ENCODE measurements around the gene USH1G. TPM values are rescaled to one million over a fixed set of nuclear protein-coding genes. Genes with fewer than 3 reads are reported as not detected.

USH1G gene
- total and polyA plus RNA-seq, 2 of the 13 experiments (the other 11 are each of a cell fraction or from before 2014, with no cell fraction given), result 0.04 TPM; not detected in 1

- TF ChIP-seq, protein P1, sequence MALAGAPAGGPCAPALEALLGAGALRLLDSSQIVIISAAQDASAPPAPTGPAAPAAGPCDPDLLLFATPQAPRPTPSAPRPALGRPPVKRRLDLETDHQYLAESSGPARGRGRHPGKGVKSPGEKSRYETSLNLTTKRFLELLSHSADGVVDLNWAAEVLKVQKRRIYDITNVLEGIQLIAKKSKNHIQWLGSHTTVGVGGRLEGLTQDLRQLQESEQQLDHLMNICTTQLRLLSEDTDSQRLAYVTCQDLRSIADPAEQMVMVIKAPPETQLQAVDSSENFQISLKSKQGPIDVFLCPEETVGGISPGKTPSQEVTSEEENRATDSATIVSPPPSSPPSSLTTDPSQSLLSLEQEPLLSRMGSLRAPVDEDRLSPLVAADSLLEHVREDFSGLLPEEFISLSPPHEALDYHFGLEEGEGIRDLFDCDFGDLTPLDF (CRISPR knock-in tag; IDR thresholded peaks at IDR 0.05), result no peak
- TF ChIP-seq HIC2 (CRISPR knock-in tag; IDR thresholded peaks at IDR 0.05; ENCODE audit: low read depth) (peak; percentile 59; the same call in 1 of the 2 replicates), ZMYM4 (CRISPR knock-in tag; IDR thresholded peaks at IDR 0.05) (peak; percentile 50; the same call in 1 of the 2 replicates), ETV5 (CRISPR knock-in tag; IDR thresholded peaks at IDR 0.05; ENCODE audit: borderline replicate concordance) (peak; percentile 34; the same call in 1 of the 2 replicates), RXRA (CRISPR knock-in tag; IDR thresholded peaks at IDR 0.05) (no peak), YEATS4 (CRISPR knock-in tag; IDR thresholded peaks at IDR 0.05; ENCODE audit: borderline replicate concordance) (peak; percentile 32; the same call in 1 of the 2 replicates), ZNF18 (CRISPR knock-in tag; IDR thresholded peaks at IDR 0.05; ENCODE audit: insufficient replicate concordance) (peak; percentile 66), NFYC (CRISPR knock-in tag; IDR thresholded peaks at IDR 0.05) (no peak), HNF4A (CRISPR knock-in tag; IDR thresholded peaks at IDR 0.05) (peak; percentile 64), BHLHE40 (IDR thresholded peaks at IDR 0.05; ENCODE audit: low read length) (peak; percentile 54), NFE2 (CRISPR knock-in tag; IDR thresholded peaks at IDR 0.05) (no peak)
- TF ChIP-seq, protein P2, sequence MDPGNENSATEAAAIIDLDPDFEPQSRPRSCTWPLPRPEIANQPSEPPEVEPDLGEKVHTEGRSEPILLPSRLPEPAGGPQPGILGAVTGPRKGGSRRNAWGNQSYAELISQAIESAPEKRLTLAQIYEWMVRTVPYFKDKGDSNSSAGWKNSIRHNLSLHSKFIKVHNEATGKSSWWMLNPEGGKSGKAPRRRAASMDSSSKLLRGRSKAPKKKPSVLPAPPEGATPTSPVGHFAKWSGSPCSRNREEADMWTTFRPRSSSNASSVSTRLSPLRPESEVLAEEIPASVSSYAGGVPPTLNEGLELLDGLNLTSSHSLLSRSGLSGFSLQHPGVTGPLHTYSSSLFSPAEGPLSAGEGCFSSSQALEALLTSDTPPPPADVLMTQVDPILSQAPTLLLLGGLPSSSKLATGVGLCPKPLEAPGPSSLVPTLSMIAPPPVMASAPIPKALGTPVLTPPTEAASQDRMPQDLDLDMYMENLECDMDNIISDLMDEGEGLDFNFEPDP (CRISPR knock-in tag; conservative IDR thresholded peaks at IDR 0.05), result 0 out of 2 replicates have a peak, but pooled peaks have one; percentile 56
- TF ChIP-seq, protein P3, sequence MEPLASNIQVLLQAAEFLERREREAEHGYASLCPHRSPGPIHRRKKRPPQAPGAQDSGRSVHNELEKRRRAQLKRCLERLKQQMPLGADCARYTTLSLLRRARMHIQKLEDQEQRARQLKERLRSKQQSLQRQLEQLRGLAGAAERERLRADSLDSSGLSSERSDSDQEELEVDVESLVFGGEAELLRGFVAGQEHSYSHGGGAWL (CRISPR knock-in tag; IDR thresholded peaks at IDR 0.05), result peak; percentile 89
- TF ChIP-seq, protein P4, sequence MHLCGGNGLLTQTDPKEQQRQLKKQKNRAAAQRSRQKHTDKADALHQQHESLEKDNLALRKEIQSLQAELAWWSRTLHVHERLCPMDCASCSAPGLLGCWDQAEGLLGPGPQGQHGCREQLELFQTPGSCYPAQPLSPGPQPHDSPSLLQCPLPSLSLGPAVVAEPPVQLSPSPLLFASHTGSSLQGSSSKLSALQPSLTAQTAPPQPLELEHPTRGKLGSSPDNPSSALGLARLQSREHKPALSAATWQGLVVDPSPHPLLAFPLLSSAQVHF (CRISPR knock-in tag; IDR thresholded peaks at IDR 0.05), result peak; percentile 70
- TF ChIP-seq, protein P5, sequence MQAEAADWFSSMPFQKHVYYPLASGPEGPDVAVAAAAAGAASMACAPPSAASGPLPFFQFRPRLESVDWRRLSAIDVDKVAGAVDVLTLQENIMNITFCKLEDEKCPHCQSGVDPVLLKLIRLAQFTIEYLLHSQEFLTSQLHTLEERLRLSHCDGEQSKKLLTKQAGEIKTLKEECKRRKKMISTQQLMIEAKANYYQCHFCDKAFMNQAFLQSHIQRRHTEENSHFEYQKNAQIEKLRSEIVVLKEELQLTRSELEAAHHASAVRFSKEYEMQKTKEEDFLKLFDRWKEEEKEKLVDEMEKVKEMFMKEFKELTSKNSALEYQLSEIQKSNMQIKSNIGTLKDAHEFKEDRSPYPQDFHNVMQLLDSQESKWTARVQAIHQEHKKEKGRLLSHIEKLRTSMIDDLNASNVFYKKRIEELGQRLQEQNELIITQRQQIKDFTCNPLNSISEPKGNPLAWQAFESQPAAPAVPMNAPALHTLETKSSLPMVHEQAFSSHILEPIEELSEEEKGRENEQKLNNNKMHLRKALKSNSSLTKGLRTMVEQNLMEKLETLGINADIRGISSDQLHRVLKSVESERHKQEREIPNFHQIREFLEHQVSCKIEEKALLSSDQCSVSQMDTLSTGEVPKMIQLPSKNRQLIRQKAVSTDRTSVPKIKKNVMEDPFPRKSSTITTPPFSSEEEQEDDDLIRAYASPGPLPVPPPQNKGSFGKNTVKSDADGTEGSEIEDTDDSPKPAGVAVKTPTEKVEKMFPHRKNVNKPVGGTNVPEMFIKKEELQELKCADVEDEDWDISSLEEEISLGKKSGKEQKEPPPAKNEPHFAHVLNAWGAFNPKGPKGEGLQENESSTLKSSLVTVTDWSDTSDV (CRISPR knock-in tag; IDR thresholded peaks at IDR 0.05), result no peak
- TF ChIP-seq, protein P6, sequence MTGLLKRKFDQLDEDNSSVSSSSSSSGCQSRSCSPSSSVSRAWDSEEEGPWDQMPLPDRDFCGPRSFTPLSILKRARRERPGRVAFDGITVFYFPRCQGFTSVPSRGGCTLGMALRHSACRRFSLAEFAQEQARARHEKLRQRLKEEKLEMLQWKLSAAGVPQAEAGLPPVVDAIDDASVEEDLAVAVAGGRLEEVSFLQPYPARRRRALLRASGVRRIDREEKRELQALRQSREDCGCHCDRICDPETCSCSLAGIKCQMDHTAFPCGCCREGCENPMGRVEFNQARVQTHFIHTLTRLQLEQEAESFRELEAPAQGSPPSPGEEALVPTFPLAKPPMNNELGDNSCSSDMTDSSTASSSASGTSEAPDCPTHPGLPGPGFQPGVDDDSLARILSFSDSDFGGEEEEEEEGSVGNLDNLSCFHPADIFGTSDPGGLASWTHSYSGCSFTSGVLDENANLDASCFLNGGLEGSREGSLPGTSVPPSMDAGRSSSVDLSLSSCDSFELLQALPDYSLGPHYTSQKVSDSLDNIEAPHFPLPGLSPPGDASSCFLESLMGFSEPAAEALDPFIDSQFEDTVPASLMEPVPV (CRISPR knock-in tag; IDR thresholded peaks at IDR 0.05), result peak; percentile 56; the same call in 1 of the 2 replicates
Observed at GRCh38 chr17:74923538-74924249, 639 bp upstream of the USH1G start (continued).

Measured in HepG2 (cell line).